GM18519 (cell line): ENCODE results near the gene PRKCH.

Experiments
- ATAC-seq: cut with Tn5 transposase; IDR thresholded peaks from one replicate; pipeline ENCODE4 v1.9.1; 2021; ENCODE audit warnings: mild to moderate bottlenecking, moderate library complexity; ENCODE audit not compliant: unreplicated experiment, low FRiP score

Gene PRKCH

DNA sequence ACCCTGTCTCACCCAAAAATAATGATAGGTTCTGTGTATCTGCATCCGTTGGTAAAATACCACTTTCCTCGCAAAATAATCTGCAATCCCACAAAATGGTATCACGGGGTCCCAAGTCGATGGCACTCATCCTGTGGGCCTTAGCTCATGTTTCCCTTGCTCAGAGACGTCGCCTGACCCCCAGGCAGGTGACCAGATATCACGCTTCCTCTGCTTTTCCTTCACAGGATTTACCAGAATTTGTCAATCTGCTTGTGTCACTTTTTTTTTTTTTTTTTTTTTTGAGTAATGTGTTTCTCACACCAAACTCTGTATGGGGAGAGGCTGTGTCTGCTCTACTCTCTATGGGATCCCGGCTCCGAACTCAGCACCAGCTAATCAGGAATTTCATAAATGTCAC lies 162.7 kb downstream of the PRKCH start:
- ATAC-seq = no peak

DNA sequence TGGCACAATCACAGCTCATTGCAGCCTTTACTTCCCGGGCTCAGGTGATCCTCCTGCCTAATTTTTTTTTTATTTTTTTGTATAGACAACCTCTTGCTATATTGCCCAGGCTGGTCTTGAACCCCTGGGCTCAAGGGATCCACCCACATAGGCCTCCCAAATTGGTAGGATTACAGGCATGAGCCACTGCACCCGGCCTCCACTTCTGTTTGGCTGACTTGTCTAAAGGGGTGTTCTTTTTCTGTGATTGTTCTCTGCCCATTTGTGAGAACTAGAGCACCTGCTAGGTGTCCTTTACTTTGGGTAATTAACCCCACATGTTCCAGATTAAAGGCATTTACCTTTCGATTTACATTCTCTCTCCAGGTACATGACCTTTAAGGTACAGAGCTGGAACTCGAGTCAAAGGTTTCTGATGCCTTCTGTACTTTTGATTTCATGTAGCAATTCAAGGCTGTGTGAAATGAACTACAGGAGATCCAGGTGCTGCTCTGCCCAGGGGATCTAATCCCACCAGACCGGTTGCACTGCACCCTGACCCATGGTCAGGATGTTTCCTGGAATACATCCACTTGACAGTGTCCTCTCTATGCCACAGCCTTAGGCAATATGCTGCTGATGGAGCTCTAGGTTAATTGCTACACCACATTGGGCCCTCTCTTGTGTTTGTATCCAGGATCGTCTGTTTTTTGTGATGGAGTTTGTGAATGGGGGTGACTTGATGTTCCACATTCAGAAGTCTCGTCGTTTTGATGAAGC lies 163.6 kb downstream of the PRKCH start:
- no peak for ATAC-seq

DNA sequence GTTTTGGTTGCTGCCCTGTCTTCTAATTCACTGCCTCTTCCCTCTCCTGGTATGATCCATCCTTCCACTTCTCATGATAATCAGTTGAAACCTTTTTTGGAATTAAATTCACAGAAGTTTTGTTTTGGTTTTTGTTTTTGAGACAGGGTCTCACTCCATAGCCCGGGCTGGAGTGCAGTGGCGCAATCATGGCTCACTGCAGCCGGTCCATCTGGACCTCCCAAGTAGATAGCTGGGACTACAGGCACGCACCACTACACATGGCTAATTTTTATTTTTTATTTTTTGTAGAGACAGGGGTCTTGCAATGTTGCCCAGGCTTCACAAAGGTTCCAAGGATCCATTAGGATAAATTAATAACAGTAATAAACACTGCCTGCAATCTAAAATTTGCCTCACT lies 164.3 kb downstream of the PRKCH start:
- ATAC-seq = no peak

DNA sequence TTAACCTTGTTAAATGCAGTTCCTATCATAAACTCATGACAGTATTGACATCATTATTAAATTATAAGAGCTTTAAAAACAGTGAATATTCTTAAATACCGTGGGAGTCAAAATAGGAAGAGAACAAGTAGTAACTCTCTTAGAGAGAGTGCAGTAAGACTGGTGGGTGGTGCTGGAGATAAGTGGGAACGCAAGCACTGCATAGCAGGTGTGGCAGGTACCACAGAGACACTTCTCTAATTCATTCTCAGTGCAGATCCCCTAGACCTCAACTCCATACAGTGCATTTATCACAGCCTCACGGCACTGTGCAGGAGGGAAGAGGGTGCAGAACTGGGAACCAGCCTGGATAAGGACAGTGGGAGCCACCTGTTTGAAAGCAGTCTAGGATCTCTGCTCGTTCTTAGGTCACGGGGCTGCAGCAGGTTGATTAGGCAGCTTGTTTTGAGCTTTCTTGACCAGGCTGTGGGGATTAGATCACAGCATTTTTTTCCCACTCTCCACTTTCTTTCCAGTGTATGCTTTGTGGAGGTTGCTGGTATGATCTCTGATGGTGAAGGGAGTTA lies 165.6 kb downstream of the PRKCH start:
- ATAC-seq = no peak

DNA sequence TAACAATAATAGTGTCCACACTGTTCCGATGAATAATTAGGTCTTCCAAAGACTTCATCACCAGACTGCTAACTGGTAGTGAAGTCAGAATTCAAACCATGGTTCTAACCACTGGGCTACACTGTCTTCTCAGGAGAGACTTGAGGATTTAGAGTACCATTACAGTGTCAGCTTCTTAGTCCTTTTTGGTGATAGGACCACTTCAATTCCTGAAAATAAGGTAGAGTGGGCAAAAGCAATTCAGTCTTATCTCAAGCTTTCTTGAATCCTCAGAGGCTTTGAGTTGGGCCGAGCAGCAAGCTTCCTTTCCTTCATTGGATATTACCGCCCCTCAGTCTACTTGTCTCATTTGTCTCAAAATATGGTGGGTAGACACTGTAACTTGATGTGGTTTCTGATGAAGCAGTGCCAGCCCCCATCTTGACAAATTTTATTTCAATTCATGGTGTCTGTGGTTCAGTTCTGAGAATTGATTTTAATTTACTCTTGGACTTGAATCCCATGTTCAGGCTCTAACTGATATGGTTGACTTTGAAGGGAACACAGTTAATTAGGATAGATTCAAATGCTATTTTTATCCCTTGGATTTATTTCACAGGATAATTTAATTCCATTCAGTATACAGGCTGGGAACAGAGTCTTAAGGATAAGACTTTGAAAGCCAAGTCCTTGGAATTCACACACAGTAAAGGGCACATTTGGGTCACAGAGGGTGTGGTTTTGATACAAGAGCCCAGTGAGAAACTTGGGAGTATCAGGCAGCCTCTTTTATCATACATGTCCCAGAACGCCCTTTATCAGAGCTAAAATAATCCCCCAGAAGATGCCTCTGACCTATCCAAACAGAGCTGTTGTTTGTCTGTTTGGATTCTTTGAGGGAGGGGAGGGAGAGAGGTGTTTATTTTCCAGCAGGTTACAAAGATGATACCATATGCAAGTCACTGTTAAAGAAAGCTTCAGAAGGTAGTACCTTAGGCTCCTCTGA lies 167.3 kb downstream of the PRKCH start:
- ATAC-seq = no peak

DNA sequence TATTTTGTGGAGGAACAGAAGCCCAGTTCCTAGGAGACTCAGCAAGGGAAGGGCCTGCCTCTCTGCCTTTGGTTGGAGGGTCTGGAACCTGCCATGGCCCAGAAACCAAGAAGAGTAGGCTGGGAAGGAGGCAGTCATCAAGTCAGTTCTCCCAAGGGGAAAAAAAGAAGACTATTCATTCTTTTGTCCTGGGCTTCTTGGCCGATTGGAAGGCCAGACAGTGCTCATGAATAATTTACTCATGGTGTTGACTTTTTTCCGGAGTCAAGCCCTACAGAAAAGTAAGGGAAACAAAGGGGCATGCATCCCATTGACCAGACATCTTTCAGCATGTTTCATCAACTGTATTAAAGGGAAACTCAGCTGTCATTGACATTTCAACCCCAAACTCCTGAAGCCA lies 168.1 kb downstream of the PRKCH start:
- ATAC-seq = no peak

DNA sequence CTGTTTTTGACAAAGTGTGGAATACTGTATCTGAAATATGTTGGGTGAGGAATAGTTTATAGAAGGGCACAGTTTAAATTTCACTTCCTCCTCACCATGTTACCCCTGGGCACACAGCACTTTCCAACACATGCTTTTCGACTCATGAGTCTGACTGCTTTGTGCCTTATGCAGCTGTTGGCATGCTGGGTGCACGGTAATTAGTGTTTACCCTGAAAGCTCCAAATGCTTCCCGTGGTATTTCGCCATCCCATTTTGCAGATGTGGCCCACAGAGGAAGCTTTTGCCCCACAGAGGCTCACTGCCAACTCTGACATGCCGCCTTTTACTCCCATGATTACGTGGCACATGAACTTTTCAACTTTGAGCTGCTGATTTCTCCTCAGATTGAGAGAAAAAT lies 168.6 kb downstream of the PRKCH start:
- ATAC-seq = no peak

DNA sequence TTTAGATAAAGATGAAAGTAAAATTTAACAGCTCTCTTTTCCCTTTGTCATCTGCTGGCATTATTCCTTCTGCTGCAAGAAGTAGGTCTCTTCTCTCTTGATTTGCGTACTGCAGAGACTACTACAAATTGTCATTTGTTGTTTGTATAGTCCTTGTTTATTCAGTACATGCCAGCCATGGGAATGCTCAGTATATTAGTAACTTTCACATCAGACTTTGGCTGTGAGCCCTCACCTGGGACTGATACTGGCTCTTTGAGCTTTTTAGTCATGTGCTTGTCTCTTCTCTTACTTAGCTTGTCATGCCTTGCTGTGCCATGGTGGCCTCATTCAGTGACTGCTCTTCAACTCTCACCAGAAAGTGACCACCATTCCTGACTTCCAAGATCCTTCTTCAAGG lies 169.8 kb downstream of the PRKCH start:
- ATAC-seq = no peak

DNA sequence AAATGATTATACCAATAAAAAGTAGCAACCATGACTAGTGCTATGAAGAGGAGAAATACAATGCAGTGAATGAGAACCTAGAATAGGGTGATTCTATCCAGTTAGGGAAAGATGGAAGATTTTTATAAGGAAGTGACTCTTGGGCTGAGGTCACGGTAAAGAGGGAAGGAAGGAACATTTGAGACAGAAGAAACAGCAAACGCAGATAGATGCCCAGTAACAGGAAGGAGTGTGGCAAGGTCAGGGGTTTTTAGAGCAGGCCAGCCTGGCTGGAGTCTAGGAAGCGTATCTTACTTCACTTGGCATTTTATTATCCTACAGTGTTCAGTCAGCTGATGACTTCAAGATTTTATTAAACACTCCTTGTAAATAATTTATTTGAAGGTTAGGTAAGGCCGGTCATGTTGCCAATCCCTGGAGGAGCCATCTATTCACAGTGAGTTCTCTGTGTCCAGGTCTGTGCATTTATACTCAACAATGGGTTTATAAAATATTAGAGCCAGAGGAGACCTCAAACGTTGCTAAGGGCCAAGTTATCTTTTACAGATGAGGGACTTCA lies 170.6 kb downstream of the PRKCH start:
- no peak for ATAC-seq

DNA sequence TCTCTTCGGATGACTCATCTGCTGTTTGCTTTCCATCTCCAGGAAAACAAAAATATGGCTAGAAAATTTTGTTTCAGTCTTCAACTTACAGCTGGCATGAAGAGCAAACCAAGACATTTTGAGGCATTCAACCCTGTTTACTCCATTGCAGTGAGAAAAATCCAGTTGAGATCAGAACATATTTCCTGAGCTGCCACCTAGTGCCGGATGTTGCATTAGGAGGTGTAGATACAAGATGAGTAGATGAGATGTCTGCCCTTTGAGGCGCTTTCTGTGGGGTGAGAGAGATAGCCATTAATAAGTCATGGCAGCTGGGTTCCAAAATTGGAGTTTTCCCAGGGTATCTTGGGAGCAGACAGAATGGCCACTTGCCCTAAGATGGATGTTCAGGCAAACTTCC lies 171.1 kb downstream of the PRKCH start:
- ATAC-seq = no peak

DNA sequence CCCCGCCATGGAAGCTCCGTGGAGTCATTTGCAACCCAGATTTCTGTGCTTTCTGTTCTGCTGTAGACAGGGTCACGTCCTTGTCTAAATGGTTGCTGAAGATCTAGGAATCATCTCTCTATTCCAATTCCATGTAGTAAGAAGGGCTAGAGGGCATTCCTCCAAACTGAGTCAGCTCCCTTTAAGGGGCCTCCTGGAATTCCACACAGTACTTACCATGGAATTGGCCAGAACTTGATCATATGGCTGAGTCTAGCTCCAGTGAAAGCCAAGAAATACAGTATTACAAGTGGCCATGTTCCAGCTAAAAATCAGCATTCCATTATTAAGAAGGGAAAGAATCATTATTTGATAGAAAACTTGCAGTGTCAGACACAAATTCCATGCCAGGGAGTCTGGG lies 171.9 kb downstream of the PRKCH start:
- no peak for ATAC-seq

DNA sequence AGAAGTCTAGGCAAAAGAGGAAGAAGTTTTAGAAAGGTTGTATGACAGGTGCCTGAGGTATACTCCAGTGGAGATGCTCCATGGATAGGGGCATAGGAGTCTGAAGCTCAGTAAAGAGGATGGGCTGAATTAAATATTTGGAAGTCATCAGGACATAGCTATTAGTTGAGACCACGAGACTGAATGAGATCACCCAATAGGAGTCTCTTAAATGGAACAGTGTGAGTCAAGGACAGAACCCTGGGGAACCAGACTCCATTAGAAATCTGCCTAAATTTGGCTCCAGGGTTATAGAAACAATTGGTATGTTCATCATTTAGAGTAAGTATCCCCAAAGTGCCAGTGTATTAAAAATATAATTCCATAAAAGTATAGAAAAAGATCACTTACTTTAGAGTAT lies 172.6 kb downstream of the PRKCH start:
- ATAC-seq = no peak

DNA sequence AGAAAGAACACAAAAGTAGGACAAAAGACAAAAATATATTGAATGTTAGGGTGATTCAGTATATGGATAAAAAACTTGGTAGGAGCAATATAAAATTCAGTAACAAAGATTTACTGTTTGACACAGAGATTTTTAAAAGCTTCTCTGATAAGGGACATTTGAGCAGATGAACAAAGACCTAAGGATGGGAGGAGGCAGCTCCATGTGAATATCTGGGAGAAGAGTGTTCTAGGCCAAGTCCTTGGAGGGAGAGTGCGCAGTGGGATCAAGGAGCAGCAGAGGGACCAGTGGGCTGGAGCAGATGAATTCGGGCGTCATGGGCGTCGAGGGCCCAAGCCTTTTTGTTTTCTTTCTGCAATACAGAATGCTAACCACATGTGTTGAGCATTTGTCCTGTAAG lies 174.4 kb downstream of the PRKCH start:
- ATAC-seq = no peak

DNA sequence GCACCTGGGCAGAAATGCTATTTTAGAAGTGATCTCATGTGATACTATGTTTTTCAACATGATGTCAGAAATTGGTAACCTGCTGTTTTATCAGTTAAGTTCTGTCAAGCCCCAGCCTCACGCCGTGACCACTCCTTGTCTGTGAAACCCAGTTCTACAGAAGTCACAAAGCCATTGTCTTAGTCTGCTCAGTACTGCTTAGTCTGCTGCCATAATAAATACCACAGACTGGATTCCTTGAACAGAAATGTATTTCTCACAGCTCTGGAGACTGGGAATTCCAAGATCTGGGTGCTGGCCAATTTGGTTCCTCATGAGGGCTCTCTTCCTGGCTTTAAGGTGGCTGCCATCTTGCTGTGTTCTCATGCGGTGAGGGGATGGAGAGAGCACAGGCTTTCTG lies 176.9 kb downstream of the PRKCH start:
- no peak for ATAC-seq

DNA sequence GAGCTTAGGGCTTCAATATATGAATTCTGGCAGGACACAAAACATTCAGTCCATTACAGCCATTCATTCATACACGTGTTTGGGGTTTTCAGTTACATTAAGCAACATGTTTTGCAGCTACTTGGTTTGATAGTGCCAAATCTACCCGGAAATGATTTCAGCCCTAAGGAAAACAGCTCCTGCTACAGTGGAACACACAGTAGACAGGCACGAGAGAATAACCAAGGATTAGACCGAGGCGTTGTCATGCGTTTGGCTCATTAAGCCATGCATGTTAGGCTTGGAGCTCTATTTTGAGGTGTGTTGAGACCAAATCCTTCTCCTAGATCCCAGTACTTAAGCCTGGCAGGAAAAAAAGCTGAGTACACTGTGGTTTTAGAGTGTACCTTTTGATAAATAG lies 177.4 kb downstream of the PRKCH start:
- ATAC-seq = no peak

DNA sequence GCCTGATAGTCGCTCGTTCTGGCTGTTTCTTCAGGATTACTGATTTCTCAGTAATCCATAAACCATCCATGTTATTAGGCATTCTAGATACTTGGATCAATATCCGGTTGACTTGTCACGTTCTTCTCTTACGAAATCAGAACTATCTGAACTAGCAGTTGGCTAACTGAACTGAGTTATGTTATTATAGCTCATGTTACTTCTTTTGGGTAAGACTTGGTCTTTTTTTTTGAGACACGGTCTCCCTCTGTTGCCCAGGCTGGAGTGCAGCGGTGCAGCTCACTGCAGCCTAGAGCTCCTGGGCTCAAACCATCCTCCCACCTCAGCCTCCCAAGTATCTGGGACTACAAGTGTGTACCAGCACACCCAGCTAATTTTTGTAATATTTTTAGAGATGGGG lies 178.6 kb downstream of the PRKCH start:
- no peak for ATAC-seq

DNA sequence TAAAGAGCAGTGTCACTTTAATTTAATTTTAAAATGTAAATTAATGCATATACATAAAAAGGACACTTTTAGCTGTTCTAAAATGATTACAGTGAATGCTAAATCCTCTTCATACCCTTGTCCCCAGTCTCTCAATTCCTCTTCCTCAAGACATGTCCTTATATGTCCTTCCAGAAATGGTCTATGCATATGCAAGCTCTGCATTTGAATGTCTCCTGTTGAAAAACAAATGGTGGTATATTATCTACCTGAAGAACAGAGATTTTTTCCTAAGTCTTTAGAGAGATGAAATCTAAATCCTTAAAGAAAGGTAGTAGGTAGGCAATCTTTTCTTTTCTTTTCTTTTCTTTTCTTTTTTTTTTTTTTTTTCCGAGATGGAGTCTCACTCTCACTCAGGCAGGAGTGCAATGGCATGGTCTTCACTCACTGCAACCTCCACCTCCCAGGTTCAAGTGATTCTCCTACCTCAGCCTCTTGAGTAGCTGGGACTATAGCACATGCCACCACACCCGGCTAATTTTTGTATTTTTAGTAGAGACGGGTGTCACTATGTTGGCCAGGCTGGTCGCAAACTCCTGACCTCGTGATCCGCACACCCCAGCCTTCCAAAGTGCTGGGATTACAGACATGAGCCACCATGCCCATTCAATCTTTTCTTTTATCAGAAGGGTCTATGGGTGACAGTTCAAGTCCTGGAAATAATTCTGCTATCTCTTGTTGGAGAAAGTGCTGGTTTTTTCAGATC lies 180.5 kb downstream of the PRKCH start:
- ATAC-seq = no peak

DNA sequence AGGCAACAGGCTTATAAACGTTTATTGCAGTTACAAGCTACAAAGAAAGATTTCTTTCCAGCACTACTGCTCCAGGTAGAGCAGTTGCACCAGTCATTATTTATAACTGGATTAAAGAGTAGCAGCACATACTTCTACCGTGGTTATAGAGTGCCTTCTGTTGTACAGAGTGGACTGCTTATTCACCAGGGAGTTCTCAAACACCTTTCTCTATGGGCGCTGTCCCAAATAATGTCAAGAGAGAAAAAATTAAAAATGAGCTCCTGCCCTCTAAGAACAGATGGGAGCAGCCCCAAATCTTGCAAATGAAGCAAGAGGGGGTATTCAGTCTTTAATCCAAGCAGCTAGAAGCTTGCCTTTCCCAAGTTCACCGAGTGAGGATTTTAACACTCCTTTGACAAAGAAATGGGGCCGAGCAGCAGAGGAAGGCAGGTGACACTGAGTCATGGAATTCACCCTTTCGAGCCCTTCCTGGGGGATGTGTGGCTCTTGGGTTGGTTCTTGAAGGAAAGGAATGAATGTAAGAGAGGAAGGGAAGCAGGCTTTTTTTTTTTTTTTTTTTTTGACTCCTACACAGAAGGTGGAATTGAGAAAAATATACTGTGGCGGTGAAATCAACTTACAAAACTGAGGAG lies 181.2 kb downstream of the PRKCH start:
- ATAC-seq = no peak

DNA sequence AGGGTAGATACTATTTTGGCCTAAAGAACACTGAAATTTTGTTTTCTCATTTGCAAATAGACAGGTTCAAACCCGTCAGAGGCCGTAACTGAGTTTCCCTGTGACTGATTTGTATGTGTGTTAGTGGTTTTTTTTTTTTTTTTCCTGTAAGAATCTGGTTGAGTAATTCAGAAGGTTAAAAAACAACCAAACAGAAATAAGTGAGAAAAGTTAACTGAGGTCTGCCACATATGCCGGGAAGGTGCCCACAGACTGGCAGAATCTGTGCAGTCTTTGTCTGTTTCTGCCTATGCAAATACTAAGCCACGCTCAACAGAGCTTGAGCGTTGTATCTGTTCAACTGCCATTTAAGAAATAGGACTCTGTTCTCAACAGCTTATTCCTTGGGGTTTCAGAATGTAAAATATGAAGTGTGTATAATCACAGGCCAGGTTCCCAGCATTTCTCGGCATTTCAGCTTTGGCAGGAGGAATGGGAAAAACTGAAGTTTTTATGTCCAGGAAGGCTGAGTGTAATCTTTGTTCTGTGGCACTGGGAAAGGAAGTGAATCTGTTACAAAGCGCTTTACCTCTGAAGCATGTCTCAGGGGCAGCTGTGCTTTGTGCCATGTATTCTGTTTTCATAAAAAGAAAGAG lies 181.9 kb downstream of the PRKCH start:
- ATAC-seq = peak; percentile 52
